GM12878 (cell line): ENCODE measurements around the gene C9.

ENCODE experiments used
- CTCF ChIP-seq, 3 experiments: IDR thresholded peaks in 2 of 3; conservative IDR thresholded peaks in 1 of 3; 2 replicates each; pipeline ENCODE4 v1.5.1; 2011; ENCODE audit warnings: low read depth in 3 of 3, low read length in 3 of 3, mild to moderate bottlenecking in 3 of 3, control low read depth in 2 of 3, moderate library complexity in 2 of 3, inconsistent platforms in 1 of 3, mixed read lengths in 1 of 3; ENCODE audit not compliant: control insufficient read depth in 2 of 3, insufficient read depth in 1 of 3; ENCODE audit errors: extremely low read depth in 1 of 3
- FOXM1 ChIP-seq: IDR thresholded peaks from 2 replicates; pipeline ENCODE4 v1.6.1; 2012; ENCODE audit warnings: low read depth, mild to moderate bottlenecking, inconsistent platforms, low read length, moderate library complexity
- GABPA ChIP-seq: IDR thresholded peaks from 2 replicates; pipeline ENCODE4 v1.6.1; 2014; ENCODE audit warnings: antibody characterized with exemption, low read depth, mild to moderate bottlenecking, inconsistent platforms
- POLR2AphosphoS5 ChIP-seq: IDR thresholded peaks from 2 replicates; pipeline ENCODE4 v1.6.1; 2011; ENCODE audit warnings: mild to moderate bottlenecking, low read length, inconsistent platforms
- REST ChIP-seq: IDR thresholded peaks from 2 replicates; pipeline ENCODE4 v1.6.1; 2012; ENCODE audit warnings: mild to moderate bottlenecking, low read depth, low read length
- TF ChIP-seq, protein P1 (sequence below): IDR thresholded peaks from 2 replicates; pipeline ENCODE4 v1.6.1; 2012; ENCODE audit warnings: low read depth, low read length, improper control_type of control experiment

GRCh38 chr5:39395521-39395920, 31.2 kb upstream of the C9 start:
- no peak for TF ChIP-seq CTCF (IDR thresholded peaks at IDR 0.05 in 2 of 3, conservative IDR thresholded peaks at IDR 0.05 in 1 of 3; ENCODE audit: control insufficient read depth in 2 of 3, extremely low read depth in 1 of 3, insufficient read depth in 1 of 3, low read depth in 3 of 3, low read length in 3 of 3)
- TF ChIP-seq GABPA = no peak
- TF ChIP-seq, protein P1, sequence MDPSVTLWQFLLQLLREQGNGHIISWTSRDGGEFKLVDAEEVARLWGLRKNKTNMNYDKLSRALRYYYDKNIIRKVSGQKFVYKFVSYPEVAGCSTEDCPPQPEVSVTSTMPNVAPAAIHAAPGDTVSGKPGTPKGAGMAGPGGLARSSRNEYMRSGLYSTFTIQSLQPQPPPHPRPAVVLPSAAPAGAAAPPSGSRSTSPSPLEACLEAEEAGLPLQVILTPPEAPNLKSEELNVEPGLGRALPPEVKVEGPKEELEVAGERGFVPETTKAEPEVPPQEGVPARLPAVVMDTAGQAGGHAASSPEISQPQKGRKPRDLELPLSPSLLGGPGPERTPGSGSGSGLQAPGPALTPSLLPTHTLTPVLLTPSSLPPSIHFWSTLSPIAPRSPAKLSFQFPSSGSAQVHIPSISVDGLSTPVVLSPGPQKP = no peak
- TF ChIP-seq FOXM1 = no peak
- no peak for TF ChIP-seq POLR2AphosphoS5
- no peak for TF ChIP-seq REST
